Neural progenitor cell (in vitro differentiated cells): Measurements from ENCODE around the gene CD14.

Experiments used
- EZH2 ChIP-seq: fragments of 200-600 bp; sonication (generic); IDR thresholded peaks from 2 replicates; pipeline ENCODE4 v1.6.1; 2017; ENCODE audit warnings: antibody characterized with exemption, mild to moderate bottlenecking, moderate library complexity
- TF ChIP-seq, protein P1 (sequence below): fragments of 200-600 bp; sonication (generic); IDR thresholded peaks from 2 replicates; pipeline ENCODE4 v1.5.1; 2017; ENCODE audit warnings: antibody characterized with exemption, mild to moderate bottlenecking

DNA sequence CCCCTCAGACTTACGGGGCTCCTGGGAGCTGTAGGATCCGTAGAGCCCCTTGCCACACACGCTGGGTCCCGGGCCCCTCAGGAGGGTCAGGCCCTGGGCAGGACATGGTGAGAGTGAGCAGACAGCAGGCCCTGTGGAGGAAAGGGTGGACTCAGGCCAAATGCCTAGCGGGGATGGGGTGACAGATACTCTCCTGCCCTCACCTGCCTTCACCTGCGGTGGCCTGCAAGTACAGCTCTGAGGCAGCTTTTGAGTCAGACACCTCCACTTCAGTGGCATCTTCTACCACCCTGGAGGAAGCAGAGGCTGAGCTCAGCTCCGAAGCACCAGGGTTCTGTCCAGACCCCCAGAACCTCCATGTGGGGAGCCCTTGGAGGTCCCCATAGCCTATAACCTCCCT, 42.1 kb downstream of the CD14 start:
- no peak for TF ChIP-seq EZH2
- TF ChIP-seq, protein P1, sequence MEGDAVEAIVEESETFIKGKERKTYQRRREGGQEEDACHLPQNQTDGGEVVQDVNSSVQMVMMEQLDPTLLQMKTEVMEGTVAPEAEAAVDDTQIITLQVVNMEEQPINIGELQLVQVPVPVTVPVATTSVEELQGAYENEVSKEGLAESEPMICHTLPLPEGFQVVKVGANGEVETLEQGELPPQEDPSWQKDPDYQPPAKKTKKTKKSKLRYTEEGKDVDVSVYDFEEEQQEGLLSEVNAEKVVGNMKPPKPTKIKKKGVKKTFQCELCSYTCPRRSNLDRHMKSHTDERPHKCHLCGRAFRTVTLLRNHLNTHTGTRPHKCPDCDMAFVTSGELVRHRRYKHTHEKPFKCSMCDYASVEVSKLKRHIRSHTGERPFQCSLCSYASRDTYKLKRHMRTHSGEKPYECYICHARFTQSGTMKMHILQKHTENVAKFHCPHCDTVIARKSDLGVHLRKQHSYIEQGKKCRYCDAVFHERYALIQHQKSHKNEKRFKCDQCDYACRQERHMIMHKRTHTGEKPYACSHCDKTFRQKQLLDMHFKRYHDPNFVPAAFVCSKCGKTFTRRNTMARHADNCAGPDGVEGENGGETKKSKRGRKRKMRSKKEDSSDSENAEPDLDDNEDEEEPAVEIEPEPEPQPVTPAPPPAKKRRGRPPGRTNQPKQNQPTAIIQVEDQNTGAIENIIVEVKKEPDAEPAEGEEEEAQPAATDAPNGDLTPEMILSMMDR = no peak
